PC-3 (cell line): ENCODE results near the gene CYP27B1.

Experiments used
- EZH2 ChIP-seq: fragments of 300-600 bp; sonication (generic); IDR thresholded peaks from one replicate; pipeline ENCODE4 v1.6.1; 2017; ENCODE audit warnings: antibody characterized with exemption, mild to moderate bottlenecking, low read length; ENCODE audit not compliant: unreplicated experiment
- EZH2phosphoT487 ChIP-seq: fragments of 300-600 bp; sonication (generic); IDR thresholded peaks from 2 replicates; pipeline ENCODE4 v1.6.1; 2018; ENCODE audit warnings: mild to moderate bottlenecking, antibody characterized with exemption, low read length, borderline replicate concordance
- TF ChIP-seq, protein P1 (sequence below): fragments of 300-600 bp; sonication (generic); conservative IDR thresholded peaks from 2 replicates; pipeline ENCODE4 v1.5.1; 2017; ENCODE audit warnings: antibody characterized with exemption, low read depth, mild to moderate bottlenecking, low read length

- TF ChIP-seq, protein P1, sequence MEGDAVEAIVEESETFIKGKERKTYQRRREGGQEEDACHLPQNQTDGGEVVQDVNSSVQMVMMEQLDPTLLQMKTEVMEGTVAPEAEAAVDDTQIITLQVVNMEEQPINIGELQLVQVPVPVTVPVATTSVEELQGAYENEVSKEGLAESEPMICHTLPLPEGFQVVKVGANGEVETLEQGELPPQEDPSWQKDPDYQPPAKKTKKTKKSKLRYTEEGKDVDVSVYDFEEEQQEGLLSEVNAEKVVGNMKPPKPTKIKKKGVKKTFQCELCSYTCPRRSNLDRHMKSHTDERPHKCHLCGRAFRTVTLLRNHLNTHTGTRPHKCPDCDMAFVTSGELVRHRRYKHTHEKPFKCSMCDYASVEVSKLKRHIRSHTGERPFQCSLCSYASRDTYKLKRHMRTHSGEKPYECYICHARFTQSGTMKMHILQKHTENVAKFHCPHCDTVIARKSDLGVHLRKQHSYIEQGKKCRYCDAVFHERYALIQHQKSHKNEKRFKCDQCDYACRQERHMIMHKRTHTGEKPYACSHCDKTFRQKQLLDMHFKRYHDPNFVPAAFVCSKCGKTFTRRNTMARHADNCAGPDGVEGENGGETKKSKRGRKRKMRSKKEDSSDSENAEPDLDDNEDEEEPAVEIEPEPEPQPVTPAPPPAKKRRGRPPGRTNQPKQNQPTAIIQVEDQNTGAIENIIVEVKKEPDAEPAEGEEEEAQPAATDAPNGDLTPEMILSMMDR: no peak
- no peak for TF ChIP-seq EZH2phosphoT487
- no peak for TF ChIP-seq EZH2
These were observed 17.8 kb downstream of the CYP27B1 start for GRCh38 chr12:57749061-57749460.
